ENCODE data around the gene SERPINE3.

GRCh38 chr13:51297556-51297955 is 41.9 kb upstream of the SERPINE3 start:
- TF ChIP-seq ZNF70 (CRISPR knock-in tag; IDR thresholded peaks at IDR 0.05) = no peak
- no peak for TF ChIP-seq SNAI2 (CRISPR knock-in tag; IDR thresholded peaks at IDR 0.05)
- TF ChIP-seq RARB (CRISPR knock-in tag; IDR thresholded peaks at IDR 0.05) = no peak
- no peak for TF ChIP-seq TSHZ2 (CRISPR knock-in tag; IDR thresholded peaks at IDR 0.05)

Data from SK-N-SH treated with all-trans-retinoic acid at 6 μM for 48 hours (cell line).